Stimulated activated CD8-positive, alpha-beta memory T cell treated with anti-CD3 and anti-CD28 coated beads, Interleukin-7, amount 100 ng/mL, for 48 hours (primary cell): Measurements from ENCODE around the gene CSMD2.

Experiments used
- DNase-seq, 2 donors: peaks; one replicate each; pipeline ENCODE4 v3.0.0-alpha.2; 2020; ENCODE audit warnings: low read depth in 1 of 2; ENCODE audit errors: extremely low read depth in 1 of 2

CSMD2 gene

GRCh38 chr1:33768106-33768505, 396.9 kb downstream of the CSMD2 start:
- DNase-seq: no peak

DNA sequence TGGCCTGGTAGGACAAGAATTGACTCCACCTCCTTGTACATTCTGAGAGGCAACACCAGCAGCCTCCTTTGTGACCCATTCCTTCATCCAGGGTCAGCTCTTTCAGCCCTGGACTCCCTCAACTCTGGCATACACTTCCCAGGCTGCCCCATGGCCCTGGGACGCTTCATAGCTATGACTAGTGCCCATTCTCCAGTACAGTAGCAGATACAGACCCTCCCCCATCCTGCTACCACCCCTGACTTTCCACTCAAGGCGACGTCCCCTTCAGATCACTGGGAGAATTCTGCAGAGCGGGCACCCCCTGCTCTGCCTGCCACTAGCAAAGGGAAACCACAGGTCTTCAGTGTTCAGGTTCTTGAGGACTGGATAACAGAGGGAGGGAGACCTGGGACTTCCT, 400.9 kb downstream of the CSMD2 start:
- no peak for DNase-seq

GRCh38 chr1:33763406-33763805, 401.6 kb downstream of the CSMD2 start:
- DNase-seq: no peak

DNA sequence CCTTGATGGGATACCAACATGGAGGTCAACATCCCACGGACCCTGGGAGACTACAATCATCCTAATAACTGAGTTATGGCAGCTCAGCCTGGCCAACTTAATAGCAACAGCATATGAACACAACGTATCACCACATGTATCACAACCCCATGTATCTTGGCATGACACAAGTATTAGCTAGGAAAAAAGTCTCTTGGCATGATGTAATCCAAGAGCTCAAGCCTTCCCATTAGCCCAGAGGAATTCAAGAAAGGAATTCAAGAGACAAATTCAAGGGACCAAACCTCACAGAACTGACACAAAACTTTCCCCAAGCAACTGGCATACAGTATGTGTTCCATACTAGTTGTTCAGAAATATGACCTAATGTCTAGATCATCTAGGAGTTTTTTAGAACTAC, 402.1 kb downstream of the CSMD2 start:
- no peak for DNase-seq

GRCh38 chr1:33762109-33762830, 402.8 kb downstream of the CSMD2 start:
- no peak for DNase-seq

DNA sequence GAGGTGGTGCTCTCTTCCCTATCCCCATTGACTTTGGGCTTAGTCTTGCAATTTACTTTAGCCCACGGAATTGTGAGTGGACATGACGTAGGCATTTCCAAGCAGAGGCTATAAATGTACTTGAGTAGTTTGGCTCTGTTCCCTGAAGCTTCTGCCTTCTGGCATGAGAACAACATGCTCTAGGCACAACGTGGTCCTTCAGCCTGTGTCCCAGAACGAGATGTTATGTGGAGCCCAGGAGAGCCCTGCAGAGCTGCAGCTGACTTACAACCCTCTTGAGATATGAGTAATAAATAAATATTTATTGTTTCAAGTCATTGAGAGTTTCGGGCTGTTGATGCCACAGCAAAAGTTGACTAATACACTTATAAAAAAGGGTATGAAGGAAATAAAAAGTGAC, 406.3 kb downstream of the CSMD2 start:
- no peak for DNase-seq

DNA sequence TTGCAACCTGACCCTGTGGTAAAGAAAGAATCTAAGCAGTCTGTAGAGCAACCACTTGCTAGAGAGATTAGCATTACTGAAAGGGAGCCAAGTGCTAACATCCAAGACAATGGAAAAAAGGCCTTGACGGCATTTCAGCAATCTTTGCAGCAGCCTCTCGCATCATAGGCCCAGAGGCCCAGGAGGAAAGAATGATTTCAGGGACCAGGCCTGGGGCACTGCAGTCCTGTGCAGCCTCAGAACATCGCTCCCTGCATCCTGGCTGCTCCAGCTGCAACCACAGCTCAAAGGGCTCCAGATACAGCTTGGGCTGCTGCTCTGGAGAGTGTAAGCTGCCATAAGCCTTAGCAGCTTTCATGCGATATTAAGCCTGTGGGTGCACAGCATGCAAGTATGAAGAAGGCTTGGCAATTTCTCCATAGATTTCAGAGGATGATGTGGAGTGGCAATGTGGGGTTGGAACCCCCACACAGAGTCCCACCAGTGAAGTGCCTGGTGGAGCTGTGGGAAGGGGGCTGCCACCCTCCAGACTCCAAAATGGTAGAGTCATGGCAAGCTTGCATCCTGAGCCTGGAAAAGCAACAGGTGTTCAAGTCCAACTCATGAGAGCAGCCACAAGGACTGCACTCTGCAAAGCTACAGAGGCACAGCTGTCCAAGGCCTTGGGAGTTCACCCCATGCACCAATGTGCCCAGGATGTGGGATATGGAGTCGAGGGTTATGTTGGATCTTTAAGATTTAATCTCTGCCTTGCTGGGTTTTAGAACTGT, 411.8 kb downstream of the CSMD2 start:
- DNase-seq: no peak

GRCh38 chr1:33745942-33746341, 419.1 kb downstream of the CSMD2 start:
- DNase-seq: no peak

DNA sequence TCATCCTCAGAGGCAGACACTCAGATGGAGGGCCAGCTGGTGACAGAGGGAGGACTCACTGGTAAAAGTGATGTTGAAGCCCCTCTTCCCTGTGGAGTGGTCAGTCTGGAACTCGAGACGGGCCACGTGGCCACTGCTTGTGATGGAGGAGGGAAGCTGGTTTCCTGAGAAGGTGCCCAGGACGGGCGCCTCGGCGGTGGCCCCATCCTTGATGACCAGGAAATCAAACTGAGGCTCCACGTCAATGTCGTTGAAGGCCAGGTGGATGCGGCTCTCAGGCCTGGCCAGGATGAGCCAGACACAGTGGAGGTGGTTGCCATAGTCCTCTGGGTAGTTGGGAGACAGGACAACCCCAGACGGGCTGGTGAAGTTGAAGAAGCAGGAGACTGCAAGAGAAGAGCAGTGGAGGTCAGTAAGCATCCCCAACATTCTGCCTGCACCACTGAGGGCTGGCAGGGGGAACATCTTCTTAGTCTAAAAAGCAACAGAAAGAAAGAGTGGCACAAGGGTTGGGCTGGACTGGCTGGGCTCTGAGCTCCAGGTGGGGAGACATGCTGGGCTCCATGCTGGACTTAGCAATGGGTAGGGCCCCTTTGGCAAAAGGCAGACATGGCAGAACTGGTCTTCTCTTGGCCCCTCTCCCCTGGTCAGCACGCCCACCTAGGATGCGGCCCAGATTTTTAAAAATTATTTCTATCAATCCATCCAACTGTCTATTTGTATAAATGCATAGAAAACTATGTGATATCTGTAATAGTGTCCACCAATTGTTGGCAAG, 421.6 kb downstream of the CSMD2 start:
- DNase-seq: no peak

GRCh38 chr1:33742663-33743062, 422.4 kb downstream of the CSMD2 start:
- no peak for DNase-seq

DNA sequence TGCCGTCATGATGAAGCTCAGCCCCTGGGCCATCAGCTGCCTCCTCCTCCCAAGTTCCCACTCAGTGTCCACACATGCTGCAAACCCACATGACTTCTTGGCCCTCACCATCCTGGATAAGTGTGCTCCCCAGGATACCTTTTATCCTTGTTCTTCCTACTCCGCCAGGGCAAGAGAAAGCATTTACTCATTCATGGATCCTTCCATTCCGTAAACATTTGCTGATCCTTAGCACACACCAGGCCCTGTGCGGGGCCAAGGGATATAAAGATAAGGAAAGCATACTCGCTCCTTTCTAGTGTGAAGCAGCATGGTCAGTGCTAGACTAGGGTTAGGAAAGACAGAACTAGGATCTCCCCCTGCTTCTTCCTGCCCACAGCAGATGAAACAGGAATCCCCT, 423.3 kb downstream of the CSMD2 start:
- no peak for DNase-seq

- no peak for DNase-seq
Observed at GRCh38 chr1:33740040-33740744, 424.8 kb downstream of the CSMD2 start.

DNA sequence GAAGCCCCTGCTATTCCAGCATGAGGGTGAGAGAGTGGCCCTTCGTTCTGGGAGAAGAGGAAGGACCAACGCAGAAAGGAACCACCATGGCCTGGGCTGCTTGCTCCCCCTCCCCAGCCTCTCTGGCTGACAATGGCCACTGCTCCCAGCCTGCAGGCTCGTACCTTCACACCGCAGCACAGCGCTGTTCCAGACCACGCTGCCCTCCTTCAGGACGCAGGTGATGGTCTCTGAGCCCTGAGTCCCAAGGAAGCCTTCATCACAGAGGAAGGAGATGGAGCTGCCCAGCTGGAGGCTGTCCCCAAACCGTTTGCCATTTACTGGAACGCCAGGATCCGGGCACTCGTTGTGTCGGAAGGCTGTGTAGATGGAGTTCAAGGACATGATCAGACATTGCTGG, 426.1 kb downstream of the CSMD2 start:
- no peak for DNase-seq

DNA sequence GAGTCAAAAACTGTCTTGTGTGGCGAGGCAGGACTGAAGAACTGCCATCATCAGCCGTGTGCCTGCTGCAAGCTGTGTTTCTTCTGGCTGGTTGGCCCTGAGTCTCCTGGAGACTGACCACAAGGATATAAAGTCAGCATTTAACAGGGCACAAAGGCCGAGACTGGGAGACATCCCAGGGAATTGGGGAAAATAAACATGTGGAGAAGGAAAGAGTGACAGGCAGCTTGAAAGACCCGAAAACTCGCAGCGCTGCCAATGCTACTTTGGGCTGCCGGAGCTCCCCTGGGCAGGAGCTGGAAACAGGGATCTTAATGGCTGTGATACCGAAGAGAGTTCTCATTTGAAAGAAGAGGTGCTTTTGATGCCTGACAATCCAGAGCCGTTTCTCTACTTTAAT, 426.5 kb downstream of the CSMD2 start:
- DNase-seq: no peak

- DNase-seq: no peak
Observed at GRCh38 chr1:33736496-33736895, 428.5 kb downstream of the CSMD2 start.

GRCh38 chr1:33735624-33736023, 429.4 kb downstream of the CSMD2 start:
- no peak for DNase-seq

DNA sequence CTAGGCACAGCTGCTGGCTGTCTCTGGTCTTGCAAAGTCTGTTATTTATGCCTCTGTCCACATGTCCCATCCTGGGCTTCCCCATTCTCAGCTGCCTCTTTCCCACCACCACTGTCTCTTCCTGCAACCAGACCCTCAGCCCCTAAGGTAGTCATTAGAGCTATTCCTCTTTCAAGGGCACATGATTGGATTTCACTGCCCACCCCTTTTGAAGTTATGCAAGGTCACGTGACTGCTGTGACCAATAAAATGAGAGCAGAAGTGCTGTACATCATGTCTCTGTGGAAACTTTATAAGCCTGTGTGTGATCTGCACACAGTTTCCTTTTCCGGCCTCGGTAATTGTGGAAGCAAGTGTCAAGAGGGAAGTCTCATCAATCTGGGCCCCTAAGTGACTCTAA, 437.7 kb downstream of the CSMD2 start:
- no peak for DNase-seq

DNA sequence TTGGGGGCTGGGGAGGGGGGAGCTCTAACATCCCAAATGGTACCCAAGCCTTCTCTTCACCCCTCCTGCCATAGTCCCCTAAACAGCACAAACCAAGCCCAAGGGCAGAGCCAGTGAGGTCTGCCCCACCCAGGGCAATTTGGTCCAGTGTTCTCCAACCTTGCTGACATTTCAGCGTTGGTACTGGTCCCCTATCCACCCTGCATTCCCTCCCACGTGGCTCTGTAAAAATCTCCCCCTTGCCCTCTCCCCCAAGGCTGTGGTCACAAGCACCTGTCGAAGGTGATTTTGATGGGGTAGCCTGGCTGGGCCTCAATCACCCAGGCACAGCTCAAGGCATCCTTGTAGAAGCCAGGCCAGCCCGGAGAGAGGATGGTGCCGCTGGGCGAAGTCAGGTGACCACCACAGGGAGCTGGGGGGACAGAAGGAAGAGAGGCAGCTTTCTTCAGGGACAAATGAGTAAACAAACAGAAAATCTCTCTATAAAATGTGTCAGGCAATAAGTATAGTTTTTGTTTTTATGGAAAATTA, 438.7 kb downstream of the CSMD2 start:
- DNase-seq: no peak

GRCh38 chr1:33725556-33726160, 439.4 kb downstream of the CSMD2 start:
- no peak for DNase-seq

GRCh38 chr1:33725037-33725436, 440.0 kb downstream of the CSMD2 start:
- no peak for DNase-seq
